Measurements from ENCODE around the gene MYNN.

MYNN gene

DNA sequence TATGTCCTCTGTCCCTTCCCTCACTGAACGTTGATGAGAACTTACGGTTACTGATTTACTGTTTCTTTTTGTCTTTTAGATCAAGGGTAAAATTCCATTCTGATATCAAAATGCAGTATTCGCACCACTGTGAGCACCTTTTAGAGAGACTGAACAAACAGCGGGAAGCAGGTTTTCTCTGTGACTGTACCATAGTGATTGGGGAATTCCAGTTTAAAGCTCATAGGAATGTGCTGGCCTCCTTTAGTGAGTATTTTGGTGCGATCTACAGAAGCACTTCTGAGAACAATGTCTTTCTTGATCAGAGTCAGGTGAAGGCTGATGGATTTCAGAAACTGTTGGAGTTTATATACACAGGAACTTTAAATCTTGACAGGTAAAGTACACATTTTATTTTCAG is 990 bp downstream of the MYNN start:
- DNase-seq (ENCODE audit: low read depth in 2 of 2, low spot score in 1 of 2), result no peak

DNA sequence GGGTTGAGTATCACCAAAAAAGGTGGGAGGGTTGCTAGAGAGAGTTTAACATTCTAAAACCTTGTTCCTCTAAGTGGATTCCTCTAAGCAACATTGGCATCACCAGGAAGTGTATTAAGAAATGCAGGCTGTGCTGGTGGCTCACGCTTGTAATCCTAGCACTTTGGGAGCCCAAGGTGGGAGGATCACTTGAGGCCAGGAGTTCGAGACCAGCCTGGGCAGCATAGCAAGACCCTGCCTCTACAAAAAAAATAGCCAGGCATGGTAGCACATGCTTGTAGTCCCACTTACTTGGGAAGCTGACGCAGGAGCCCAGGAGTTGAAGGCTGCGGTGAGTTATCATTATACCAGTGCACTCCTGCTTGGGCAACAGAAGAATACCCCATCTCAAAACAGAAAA is 4.6 kb downstream of the MYNN start:
- no peak for DNase-seq (ENCODE audit: low read depth in 2 of 2, low spot score in 1 of 2)

DNA sequence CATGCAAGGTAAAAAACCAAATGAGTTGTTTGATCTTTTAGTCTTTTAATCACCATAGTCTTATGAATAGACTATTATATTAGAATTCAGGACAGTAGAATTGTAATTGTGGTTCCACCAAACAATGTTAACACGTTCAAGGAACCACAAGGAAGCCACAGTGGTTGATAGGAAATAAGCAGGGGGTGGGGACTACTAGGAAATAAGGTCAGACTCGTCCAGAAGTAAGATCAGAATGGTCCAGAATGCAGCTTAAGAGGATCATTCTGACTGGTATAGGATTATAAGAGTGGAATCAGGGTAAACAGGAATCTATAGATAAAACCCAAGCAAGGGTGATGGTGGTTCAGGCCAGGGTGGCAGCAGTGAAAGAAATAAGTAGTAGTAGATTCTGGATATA is 7.5 kb downstream of the MYNN start:
- no peak for DNase-seq (ENCODE audit: low read depth in 2 of 2, low spot score in 1 of 2)

DNA sequence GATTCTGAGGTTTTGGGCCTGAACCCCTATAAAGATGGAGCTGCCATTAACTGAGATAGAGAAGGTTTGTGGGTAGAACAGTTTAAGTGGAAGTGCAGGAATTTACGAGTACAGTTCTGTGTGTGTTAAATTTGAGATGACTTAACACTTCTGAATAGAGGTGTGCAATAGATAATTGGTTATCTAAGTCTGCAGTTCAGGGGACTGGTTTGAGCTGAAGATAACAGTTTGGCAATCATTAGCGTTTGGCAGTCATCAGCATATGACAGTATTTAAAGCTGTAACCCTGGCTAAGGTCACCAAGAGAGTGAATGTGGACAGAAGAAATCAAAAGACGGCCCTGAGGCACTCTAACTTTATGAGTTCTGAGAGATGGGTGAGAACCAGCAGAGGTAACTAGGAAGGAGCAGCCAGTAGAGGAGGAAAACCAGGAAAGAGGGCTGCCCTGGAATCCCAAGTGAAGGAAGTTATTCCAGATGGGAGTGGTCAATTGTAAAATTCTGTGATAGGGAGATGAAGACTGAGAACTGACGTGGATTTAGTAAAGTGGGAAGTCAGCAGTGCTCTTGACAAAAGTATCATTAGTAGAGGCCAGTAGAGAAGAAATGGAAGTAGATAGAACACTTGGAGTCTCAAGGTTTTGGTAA is 8.1 kb downstream of the MYNN start:
- DNase-seq (ENCODE audit: low read depth in 2 of 2, low spot score in 1 of 2), result no peak

DNA sequence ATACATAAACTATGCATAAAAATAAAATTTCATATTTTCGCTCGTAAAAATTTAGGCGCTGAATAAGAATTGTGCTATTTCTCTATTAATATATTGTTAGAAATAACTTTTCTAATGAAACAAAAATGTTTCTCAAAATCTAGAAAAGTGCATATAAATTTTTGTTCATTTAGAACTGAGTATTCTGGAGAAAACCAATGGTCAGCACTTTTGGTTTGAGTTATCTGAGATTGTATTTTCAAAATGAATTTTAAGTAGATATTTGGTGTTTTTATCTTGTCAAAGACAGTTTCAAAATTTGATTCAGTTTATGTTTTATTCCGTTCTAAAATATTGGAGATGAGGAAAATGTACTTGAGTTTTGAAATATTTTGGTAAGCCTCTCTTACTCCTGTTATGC is 13.9 kb downstream of the MYNN start:
- DNase-seq (ENCODE audit: low read depth in 2 of 2, low spot score in 1 of 2), result no peak

DNA sequence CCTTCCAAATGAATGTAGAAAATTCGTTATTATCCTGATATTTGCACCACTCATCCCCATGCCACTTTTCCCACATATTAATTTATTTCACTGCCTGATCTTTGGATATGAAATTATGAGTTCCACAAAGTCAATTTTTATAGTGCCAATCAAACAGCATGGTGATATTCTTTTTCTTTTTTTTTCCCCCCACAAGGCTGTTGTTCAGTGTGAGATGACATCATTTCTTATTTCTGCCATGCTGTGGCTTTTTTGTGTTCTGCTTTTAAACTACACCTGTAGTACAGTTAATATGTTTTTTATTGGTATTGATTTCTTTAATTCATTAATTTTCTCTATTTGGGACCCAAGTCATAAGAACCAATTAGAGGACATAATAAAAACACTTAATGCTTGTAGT is 14.6 kb downstream of the MYNN start:
- no peak for DNase-seq (ENCODE audit: low read depth in 2 of 2, low spot score in 1 of 2)

DNA sequence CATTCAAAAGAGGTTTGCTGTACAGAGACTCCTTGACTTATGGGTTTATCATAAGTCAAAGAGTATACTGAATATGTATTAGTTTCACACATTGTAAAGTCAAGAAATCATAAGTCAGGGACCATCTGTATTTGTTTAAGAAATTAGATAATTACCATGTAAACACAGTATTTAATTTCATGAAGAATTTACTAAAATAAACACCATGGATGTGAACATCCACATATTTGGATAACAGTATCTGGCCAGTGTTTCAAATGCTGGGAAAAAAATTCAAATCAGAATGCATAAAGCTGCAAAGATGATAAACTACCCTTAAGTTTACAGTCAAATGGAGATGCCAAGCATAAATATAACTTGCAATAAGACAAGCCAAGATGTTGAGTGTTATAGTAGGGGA is 17.0 kb downstream of the MYNN start:
- DNase-seq (ENCODE audit: low read depth in 2 of 2, low spot score in 1 of 2), result no peak

DNA sequence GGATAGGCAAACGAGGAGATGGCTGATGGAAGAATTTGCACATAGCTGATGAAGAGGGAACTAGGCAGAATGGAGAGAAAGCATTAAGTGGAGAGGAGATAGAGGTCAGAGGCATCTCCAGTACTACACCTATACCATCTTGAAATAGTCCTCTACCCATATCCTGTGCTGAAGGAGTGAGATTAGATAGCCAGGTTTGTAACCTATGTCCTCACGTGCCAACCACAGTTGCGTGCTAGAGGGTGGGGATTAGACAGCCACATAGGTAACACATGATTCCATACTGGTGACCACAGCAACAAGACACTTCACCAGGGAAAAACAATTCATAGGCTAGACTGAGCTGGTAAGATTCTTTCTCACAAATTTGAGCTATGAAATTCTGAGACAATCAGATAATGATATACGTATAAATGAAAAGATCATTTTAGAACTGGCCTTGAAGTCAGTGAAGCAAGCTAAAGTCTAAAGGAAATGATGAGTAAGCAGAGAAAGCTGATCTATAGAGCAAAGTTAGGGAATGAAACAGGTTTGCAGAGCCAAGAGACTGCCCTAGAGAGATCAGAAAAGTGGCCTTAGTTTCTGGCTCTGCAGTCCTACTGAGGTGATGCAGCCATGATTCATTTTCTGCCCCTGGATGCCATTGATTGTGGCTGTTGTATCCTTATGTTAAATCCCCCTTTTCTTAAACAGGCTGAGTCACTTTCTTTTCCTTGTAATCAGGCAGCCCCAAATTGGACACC is 17.7 kb downstream of the MYNN start:
- DNase-seq (ENCODE audit: low read depth in 2 of 2, low spot score in 1 of 2), result no peak

DNA sequence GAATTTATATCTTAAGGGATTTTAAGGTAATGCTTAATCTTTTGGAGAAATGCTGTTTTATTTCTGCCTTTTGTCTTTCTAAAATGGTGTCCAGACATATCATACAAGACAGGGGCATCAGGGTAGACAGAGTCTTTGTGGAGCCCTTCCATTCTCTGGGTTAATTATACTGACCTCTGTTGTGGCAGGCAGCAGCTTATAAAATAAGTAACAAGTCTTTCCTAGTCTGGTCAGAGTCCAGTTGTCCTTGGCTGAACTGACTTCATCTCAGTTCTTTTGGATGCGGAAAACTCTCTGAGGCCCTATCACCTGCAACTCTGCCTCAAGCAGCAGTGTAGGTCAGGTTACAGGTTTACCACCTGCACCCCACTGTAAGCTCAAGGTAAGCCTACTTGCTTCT is 19.2 kb downstream of the MYNN start:
- no peak for DNase-seq (ENCODE audit: low read depth in 2 of 2, low spot score in 1 of 2)

DNA sequence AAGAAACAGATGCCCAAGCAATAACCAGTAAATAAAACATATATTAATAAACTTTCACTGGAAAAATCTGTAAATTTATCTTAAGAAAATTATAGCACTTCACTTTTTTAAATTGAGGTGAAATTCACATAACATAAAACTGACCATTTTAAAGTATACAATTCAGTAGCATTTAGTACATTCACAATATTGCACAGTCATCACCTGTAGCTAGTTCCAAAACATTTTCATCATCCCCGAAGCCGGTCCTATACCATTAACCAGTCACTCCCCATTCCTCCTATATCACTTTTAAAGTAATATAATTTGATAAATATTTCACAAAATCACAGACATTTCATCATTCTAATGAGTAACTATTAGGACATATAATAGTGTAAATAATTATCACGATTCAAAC is 31.5 kb downstream of the MYNN start:
- no peak for DNase-seq (ENCODE audit: low read depth in 2 of 2, low spot score in 1 of 2)

DNA sequence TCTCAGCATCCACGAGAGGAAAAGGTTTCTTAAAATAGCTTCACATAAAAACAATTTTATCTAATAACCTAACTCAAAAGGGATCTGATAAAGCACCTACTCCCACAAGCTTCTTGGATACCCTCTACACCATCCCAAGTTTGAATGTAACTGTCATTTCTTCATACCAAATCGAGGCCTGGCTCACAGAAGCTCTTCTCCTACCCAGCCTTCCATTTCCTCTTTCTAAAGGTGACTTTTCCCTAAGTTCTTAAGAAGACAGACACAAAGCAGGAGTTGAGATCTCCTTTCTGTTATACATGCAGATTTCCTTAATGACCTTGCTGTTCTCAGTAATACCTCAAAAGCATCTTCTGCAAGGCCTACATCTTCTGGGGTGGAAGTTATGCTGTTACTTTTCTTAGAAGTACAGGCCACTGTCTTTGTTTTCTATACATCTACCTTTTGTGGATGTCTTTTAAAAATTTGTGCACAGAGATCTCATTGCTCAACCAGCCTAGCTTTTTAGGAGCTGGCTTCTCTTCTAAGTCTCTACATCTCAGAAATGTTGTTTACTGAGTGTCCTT is 36.1 kb downstream of the MYNN start:
- no peak for DNase-seq (ENCODE audit: low read depth in 2 of 2, low spot score in 1 of 2)

DNA sequence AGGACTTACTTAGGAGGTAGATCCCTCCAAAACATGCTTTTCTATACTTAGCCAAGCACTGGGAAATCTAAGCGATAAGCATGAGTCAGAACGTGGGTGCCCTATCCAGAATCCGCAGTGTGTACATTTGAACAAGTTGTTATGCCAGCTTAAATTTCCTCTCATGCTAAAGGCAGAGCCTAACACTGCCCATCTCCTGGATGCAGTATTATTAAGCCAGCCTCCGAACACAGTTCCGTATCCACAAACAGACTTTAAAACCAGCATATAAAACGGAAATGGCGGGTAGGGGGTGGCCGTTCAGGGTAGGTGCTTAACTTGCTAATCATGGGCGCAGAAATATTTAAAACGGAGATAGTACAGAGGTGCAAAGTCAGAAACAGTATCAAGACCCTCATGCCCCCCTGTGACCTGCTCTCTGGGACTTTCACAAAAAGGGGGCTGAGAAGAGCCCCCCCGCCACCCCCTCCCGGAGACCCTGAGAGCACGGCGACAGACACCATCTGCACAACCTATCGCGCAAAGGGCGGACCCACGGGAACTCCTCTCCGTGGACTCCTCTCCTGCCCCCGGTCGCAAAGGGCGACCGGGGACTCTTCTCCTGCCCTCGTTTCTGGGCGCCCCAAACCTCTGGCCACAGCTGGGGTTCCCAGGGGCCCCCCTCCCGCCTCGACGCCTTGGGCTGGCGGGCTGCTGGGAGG is 38.6 kb downstream of the MYNN start:
- DNase-seq (ENCODE audit: low read depth in 2 of 2, low spot score in 1 of 2), result no peak

DNA sequence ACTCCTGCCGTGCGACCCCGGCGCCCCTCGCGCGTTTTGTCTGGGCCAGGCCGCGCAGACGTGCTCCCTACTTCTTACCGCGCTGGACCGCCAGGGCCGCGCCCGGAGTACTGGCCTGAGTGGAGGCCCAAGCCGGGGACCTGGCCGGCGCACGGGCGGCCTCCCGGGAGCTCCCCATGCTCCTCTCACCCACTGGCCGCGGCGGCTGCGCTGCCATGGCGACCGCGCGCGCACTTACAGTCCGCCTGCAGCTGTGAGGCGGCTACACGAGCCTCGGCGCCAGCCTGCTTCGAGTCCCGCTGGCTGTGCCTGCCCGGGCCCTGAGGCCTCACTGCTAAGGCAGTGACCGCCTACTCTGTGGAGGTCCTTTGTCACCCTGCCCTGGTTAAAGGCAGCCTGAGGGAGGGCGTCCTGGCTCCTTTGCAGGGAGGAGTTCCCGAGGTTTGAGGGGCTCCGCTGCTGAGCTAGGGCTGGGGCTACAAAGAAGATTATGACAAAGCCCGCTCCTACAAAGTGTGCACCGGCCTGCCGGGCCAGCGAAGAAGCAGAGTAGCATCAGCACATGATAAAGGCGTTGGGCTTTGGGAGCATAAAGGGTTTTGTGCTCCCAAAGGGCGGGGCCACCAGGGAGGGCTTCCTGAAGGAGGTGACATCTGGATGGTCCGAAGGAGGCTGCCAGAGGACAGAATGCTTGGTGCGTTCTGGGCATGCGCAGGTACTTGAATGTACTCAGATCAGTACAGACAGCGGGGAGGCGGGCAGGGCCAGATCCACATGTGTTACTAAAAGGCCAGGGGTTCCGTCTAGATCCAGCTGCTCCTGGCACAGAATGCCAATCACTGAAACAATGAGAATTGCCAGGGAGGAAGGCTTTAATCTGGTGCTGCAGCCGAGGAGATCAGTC is 39.4 kb downstream of the MYNN start, which contains the start of the genes LRRC34 and LRRIQ4:
TSS of gene LRRC34 (minus strand) at position 573 of the 904 bp plus-strand sequence. CDS start at position 217, 356 bp downstream.
TSS of gene LRRIQ4 (plus strand) at position 539 of the 904 bp plus-strand sequence. CDS start 9,052 bp downstream, outside the sequence.
- DNase-seq (ENCODE audit: low read depth in 2 of 2, low spot score in 1 of 2), result peak in 1 of 2 donors; percentile 39

DNA sequence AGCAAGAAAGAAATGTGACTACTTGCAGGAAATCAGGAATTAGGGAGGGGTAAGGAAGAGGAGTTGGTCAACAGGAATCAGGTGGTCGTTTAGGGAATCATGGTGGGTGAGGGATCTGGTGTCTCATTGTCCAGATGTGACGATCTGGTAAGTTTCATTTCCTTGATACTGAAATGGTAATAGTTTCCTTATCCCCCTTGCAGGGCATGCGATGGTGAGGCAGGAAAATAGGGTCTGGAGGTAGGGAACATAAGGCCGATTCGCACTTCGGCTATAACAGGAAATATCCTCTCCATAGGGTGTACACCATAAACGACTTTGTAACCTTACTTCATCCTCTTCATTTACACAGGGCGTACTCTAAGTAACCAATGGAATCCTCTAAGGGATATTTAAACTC is 40.1 kb downstream of the MYNN start:
- DNase-seq (ENCODE audit: low read depth in 2 of 2, low spot score in 1 of 2), result no peak

DNA sequence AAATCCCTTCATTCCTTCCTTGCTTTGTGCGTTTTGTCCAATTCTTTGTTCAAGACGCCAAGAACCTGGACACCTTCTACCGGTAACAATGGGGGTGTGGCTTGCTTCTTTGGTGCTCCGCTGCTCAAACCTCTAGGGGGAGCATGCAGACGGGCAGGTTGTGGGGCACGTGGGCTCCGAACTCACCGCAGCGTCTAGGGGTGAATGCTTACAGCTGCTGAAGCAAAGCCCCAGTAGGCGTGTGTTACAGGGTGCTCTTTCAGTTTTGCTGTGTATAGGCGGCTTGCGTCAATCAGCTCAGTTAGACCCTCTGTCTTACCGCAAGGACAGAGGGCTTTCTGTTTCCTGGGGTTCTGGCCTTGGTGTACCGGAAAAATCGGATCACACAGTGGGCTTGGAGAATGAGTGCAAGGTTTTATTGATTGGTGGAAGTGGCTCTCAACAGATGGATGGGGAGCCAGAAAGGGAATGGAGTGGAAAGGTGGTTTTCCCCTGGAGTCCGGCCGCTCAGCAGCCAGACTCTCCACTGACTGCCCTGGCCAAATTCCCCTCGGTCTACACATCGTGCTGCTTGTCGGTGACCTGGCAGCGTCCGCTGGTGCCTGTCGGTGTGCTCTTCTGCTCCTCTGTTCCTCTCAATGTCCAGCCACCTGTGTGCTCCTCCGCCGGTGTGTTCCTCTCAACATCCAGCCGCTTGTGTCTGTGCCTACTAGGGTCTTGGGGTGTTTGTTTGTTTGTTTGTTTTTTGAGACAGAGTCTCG is 40.7 kb downstream of the MYNN start:
- DNase-seq (ENCODE audit: low read depth in 2 of 2, low spot score in 1 of 2), result peak in 1 of 2 donors; percentile 49

DNA sequence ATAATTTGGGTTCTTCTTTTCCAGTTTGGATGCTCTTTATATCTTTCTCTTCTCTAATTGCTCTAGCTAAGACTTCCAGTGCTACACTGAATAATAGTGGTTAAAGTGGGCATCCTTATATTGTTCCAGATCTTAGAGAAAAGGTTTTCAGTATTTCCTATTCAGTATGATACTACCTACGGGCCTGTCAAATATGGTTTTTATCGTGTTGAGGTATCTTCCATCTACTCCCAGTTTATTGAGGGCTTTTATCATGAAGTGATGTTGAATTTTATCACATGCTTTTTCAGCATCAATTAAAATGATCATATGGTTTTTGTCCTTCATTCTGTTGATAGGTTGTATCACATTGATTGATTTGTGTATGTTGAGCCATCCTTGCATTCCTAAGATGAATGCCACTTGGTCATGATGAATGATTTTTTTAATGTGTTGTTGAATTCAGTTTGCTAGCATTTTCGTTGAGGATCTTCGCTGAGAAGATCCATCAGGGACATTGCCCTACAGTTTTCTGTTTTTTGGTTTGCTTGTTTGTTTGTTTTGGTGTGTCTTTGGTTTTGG is 42.5 kb downstream of the MYNN start:
- DNase-seq (ENCODE audit: low read depth in 2 of 2, low spot score in 1 of 2), result no peak

DNA sequence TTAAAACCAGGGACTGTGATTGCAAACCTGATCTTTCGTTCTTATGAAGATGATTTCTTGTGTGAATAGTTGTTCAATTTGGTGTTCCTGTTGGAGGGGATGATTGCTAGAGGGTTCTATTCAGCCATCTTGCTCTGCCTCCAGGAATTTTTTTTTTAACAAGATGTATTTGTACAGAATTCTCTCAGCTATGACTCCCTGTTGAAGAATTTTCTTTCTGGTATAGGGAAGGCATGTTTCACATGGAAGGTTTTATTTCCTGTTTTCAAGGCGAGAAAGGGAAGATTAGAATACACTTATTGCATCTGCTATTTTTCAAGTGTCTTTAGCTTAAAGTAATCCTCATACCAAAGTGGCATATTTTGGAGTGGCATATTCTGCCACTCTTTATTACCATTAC is 45.1 kb downstream of the MYNN start:
- no peak for DNase-seq (ENCODE audit: low read depth in 2 of 2, low spot score in 1 of 2)

DNA sequence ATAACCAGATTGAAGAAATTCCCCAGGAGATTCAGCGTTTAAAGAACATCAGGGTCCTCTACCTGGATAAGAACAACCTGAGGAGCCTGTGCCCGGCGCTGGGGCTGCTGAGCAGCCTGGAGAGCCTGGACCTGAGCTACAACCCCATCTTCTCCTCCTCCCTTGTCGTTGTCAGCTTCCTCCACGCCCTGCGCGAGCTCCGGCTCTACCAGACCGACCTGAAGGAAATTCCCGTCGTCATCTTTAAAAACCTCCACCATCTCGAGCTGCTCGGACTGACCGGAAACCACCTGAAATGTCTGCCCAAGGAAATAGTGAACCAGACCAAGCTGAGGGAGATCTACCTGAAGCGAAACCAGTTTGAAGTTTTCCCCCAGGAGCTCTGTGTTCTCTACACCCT is 48.9 kb downstream of the MYNN start:
- DNase-seq (ENCODE audit: low read depth in 2 of 2, low spot score in 1 of 2), result no peak

DNA sequence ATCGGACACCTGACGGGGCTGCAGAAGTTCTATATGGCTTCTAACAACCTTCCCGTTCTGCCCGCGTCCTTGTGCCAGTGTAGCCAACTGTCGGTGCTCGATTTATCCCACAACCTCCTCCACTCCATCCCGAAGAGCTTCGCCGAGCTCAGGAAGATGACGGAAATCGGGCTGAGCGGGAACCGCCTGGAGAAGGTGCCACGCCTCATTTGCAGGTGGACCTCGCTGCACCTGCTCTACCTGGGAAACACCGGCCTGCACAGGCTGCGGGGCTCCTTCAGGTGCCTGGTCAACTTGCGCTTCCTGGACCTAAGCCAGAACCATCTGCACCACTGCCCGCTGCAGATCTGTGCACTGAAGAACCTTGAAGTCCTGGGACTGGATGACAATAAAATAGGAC is 49.3 kb downstream of the MYNN start:
- DNase-seq (ENCODE audit: low read depth in 2 of 2, low spot score in 1 of 2), result no peak

DNA sequence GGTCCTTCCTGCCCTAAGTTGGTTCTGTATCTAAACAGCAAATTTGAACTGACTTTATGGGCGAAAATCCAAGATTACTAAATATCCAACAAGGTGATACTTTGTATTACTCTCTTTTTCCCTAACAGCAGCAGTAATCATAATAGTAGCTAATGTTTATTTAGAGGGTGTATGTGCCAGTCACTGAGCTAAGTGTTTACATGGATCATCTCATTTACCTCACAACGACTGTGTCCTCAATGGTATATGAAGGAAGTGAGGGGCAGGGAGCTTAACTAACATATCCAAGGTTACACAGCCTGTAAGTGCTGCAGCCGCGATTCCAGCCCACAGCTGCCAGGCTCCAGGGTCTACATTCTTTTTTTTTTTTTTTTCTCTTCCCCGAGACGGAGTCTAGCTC is 49.8 kb downstream of the MYNN start:
- no peak for DNase-seq (ENCODE audit: low read depth in 2 of 2, low spot score in 1 of 2)
